ENCODE data around the gene MMP13. TPM values are rescaled to one million over a fixed set of nuclear protein-coding genes. Genes with fewer than 3 reads are reported as not detected.
A peak's percentile ranks its signal among the peaks of the same experiment; 100 is the strongest.

Gene MMP13
- total RNA-seq, 1 experiment from 2014 or later = 2.4 TPM

DNA sequence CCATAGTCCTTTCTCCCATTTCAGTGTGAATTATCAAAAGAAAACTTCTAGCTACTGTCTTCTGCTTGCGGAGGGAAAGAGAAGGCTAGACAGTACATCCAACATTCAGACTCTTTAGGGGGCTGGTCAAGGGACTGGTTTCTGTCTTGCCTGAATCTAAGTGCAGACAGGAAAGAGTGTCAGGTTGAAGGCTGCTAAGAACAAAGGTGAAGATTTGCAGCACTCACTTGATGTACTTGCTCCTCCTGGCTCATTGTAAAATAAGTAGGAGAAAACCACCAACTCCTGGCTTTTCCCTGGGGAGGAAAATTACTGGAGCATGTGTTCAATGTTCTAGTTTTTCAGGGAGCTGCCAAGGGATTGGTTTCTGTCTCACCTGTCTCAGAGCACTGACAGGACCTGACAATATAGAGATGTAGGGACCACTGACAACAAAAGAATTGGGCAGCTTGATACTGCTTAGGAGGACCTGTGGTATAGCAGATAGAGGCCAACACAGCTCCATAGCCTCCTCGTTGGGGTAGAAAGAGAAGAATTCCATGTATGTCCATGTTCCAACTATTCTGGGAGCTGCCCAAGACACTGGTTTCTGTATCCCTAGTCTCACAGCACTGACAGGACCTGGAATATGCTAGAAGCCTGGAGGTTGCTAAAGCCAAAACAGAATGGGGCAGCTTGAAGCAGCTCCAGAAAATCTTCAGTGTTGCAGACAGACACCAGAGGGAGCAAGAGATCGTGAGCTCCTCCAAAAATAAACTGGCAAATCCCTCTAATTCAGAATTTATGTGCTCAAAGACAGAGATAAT lies 41.1 kb downstream of the MMP13 start:
- Histone ChIP-seq H4K20me1 (ENCODE audit: low read length) (no peaks in the 10 kb centered on the region), H3K27ac (ENCODE audit: low read length) (no peak overlapping the region), H3K36me3 (ENCODE audit: low read depth, low read length) (no peaks in the 10 kb centered on the region), H3F3A (ENCODE audit: low read length, unreplicated experiment) (peaks cover 7% of the 10 kb centered on the region), H3K4me1 (ENCODE audit: insufficient read depth, low read length) (peaks cover 15% of the 10 kb centered on the region), H2AFZ (ENCODE audit: low read length) (no peak overlapping the region), H3K27me3 (ENCODE audit: low read length) (no peaks in the 10 kb centered on the region), H3K9me3 (ENCODE audit: low read length) (no peaks in the 10 kb centered on the region), H3K9me2 (replicated peaks; ENCODE audit: low read length) (no peaks in the 10 kb centered on the region), H3K79me2 (ENCODE audit: low read length) (no peaks in the 10 kb centered on the region), H3K4me3 (ENCODE audit: low read length) (no peak overlapping the region), H3K4me2 (ENCODE audit: low read length) (no peak overlapping the region), H3K9ac (ENCODE audit: low read length) (no peak overlapping the region)
- DNase-seq (peak; percentile 76), ATAC-seq (peak; percentile 86)
- POLR2A ChIA-PET (ENCODE audit: unreplicated experiment) = interaction anchor here (0.5 kb wide), 1 partner anchor 22 kb away, joined by 18 read pairs; no protein-coding TSS in a partner anchor
- TF ChIP-seq, protein P1, sequence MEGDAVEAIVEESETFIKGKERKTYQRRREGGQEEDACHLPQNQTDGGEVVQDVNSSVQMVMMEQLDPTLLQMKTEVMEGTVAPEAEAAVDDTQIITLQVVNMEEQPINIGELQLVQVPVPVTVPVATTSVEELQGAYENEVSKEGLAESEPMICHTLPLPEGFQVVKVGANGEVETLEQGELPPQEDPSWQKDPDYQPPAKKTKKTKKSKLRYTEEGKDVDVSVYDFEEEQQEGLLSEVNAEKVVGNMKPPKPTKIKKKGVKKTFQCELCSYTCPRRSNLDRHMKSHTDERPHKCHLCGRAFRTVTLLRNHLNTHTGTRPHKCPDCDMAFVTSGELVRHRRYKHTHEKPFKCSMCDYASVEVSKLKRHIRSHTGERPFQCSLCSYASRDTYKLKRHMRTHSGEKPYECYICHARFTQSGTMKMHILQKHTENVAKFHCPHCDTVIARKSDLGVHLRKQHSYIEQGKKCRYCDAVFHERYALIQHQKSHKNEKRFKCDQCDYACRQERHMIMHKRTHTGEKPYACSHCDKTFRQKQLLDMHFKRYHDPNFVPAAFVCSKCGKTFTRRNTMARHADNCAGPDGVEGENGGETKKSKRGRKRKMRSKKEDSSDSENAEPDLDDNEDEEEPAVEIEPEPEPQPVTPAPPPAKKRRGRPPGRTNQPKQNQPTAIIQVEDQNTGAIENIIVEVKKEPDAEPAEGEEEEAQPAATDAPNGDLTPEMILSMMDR (conservative IDR thresholded peaks at IDR 0.05; ENCODE audit: low read depth, low read length) = peak; percentile 93
- TF ChIP-seq EZH2phosphoT487 (IDR thresholded peaks at IDR 0.05; ENCODE audit: borderline replicate concordance, low read length) = no peak
- intact Hi-C loops (cut with micrococcal nuclease) = loop anchor here (1.0 kb wide), 4 partner anchors 27 to 181 kb away; no protein-coding TSS in a partner anchor
- no TSS peak for BruUV-seq (replicated peaks)
- CTCF ChIA-PET = interaction anchor here (0.5 to 2.0 kb wide), 13 partner anchors 11 to 237 kb away, joined by 3 to 13 read pairs (median 5); partner anchors contain the start of gene DYNC2H1

DNA sequence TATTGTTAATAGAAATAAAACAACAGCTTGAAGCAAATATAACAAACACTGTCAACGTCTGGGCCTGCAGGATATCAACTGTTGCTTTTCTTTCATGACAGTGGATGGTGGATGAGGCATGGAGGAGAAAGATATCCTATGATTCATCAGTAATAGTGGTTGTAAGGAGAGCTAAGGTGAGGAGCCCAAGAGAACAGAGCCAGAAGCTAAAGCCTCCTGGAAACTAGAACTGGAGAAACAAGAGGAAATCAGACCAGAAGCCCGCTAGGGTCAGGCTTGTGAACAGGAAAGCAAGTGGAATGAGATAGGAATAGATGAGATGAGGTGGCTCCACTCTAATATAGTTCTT lies 43.1 kb downstream of the MMP13 start:
- DNase-seq (peak; percentile 63), ATAC-seq (peak; percentile 79)
- no peaks in the 10 kb centered on the region for H3K27me3 ChIP-seq (ENCODE audit: low read length)
- intact Hi-C loops (cut with micrococcal nuclease) = no loop called here
- H3K4me3 ChIP-seq (ENCODE audit: low read length) = no peak overlapping the region
- peak overlapping the region; percentile 36; the same call in 1 of the 2 replicates for H3K4me2 ChIP-seq (ENCODE audit: low read length)
- no peaks in the 10 kb centered on the region for H3K9me2 ChIP-seq (replicated peaks; ENCODE audit: low read length)
- ChIA-PET CTCF (interaction anchor here (0.7 to 1.5 kb wide), 3 partner anchors 29 to 142 kb away, joined by 3 to 6 read pairs (median 4); no protein-coding TSS in a partner anchor), POLR2A (ENCODE audit: unreplicated experiment) (no interaction called here)
- no peaks in the 10 kb centered on the region for H3K36me3 ChIP-seq (ENCODE audit: low read depth, low read length)
- peaks cover 7% of the 10 kb centered on the region for H3F3A ChIP-seq (ENCODE audit: low read length, unreplicated experiment)
- no peak overlapping the region for H2AFZ ChIP-seq (ENCODE audit: low read length)
- BruUV-seq (replicated peaks) = no TSS peak
- TF ChIP-seq EZH2 (IDR thresholded peaks at IDR 0.05; ENCODE audit: low read length, unreplicated experiment) = no peak
- TF ChIP-seq EZH2phosphoT487 (IDR thresholded peaks at IDR 0.05; ENCODE audit: borderline replicate concordance, low read length) = no peak
- TF ChIP-seq, protein P1 (conservative IDR thresholded peaks at IDR 0.05; ENCODE audit: low read depth, low read length) = no peak
- peaks cover 15% of the 10 kb centered on the region for H3K4me1 ChIP-seq (ENCODE audit: insufficient read depth, low read length)
- no peak overlapping the region for H3K9ac ChIP-seq (ENCODE audit: low read length)
- 0 out of 2 replicates have a peak overlapping the region, but pooled peaks have one; percentile 7 for H3K27ac ChIP-seq (ENCODE audit: low read length)
- H3K9me3 ChIP-seq (ENCODE audit: low read length) = no peaks in the 10 kb centered on the region
- no peaks in the 10 kb centered on the region for H4K20me1 ChIP-seq (ENCODE audit: low read length)
- H3K79me2 ChIP-seq (ENCODE audit: low read length) = no peaks in the 10 kb centered on the region

All from PC-3 (cell line).